Adrenal gland (tissue), 5 donors: ENCODE measurements around the gene BCAT1.

Experiments used
- CTCF ChIP-seq, 6 experiments: fragments of 450-650 bp in 4 of 6; fragments of 200-600 bp in 2 of 6; sonication (generic) in 1 of 6; IDR thresholded peaks; 1 replicate in 5 of 6; 2 replicates in 1 of 6; pipeline versions ENCODE4 v1.5.1 to v1.8.0; 2016 to 2021; ENCODE audit warnings: antibody characterized with exemption in 6 of 6, mild to moderate bottlenecking in 2 of 6, moderate library complexity in 1 of 6
- POLR2A ChIP-seq, 2 donors: fragments of 450-650 bp; IDR thresholded peaks; one replicate each; pipeline ENCODE4 v1.6.1; 2017; ENCODE audit warnings: antibody characterized with exemption in 2 of 2, mild to moderate bottlenecking in 2 of 2, moderate library complexity in 1 of 2
- donor health status: DM: no; HTN: no; CAD: no.

GRCh38 chr12:24921251-24922038, 27.5 kb downstream of the BCAT1 start:
- TF ChIP-seq CTCF (IDR thresholded peaks at IDR 0.05) = no peak
- no peak for TF ChIP-seq POLR2A (IDR thresholded peaks at IDR 0.05)
